ENCODE results near the gene GPC4.

DNA sequence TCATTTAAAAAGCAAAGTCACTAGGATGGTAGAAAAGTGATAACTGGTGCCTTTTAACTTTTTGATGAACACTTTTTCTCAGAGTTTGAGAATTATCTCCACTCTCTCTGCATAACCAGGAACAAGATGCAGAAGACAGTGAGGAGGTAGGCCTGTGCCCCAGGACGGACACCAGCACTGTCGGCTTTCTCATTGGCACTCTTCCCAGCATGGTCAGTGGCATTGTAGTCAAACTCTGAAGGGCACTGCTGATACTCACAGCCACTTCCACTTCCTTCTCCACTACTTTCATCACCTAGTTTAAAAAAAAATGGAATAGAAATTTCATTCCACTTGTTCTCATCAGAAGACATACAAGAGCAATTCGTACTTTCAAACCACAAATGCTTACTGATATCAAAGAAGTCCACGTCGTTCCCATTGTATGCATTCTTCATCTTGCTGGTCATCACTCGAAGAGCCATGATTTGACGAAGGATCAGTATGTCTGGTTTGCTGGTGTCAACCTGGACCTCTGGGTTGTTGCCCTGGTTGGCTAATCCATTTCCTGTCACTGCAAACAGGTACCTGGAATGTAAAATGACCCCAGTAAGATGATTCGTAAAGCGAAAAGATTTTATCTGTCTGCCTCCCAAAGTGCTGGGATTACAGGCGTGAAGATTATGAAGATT, 112.4 kb downstream of the GPC4 start:
- TF ChIP-seq, protein P1, sequence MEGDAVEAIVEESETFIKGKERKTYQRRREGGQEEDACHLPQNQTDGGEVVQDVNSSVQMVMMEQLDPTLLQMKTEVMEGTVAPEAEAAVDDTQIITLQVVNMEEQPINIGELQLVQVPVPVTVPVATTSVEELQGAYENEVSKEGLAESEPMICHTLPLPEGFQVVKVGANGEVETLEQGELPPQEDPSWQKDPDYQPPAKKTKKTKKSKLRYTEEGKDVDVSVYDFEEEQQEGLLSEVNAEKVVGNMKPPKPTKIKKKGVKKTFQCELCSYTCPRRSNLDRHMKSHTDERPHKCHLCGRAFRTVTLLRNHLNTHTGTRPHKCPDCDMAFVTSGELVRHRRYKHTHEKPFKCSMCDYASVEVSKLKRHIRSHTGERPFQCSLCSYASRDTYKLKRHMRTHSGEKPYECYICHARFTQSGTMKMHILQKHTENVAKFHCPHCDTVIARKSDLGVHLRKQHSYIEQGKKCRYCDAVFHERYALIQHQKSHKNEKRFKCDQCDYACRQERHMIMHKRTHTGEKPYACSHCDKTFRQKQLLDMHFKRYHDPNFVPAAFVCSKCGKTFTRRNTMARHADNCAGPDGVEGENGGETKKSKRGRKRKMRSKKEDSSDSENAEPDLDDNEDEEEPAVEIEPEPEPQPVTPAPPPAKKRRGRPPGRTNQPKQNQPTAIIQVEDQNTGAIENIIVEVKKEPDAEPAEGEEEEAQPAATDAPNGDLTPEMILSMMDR (IDR thresholded peaks at IDR 0.05; ENCODE audit: insufficient read depth, low read depth, low read length): no peak
- no peak for TF ChIP-seq EZH2 (IDR thresholded peaks at IDR 0.05; ENCODE audit: insufficient read depth, low read length)

All from astrocyte (in vitro differentiated cells and primary cell).